K562 (cell line): ENCODE data around the gene PHTF2. TPM values are rescaled to one million over a fixed set of nuclear protein-coding genes. Genes with fewer than 3 reads are reported as not detected.

Source experiments
- ARID1B ChIP-seq: fragments of 450-650 bp; IDR thresholded peaks from 2 replicates; pipeline ENCODE4 v1.6.1; 2016; ENCODE audit warnings: antibody characterized with exemption, mild to moderate bottlenecking, inconsistent platforms
- BCOR ChIP-seq: fragments of 450-650 bp; IDR thresholded peaks from 2 replicates; pipeline ENCODE4 v1.6.1; 2016
- CHAMP1 ChIP-seq: fragments of 450-650 bp; IDR thresholded peaks from 2 replicates; pipeline ENCODE4 v1.6.1; 2016; ENCODE audit warnings: mild to moderate bottlenecking
- CTBP1 ChIP-seq: fragments of 450-650 bp; IDR thresholded peaks from 2 replicates; pipeline ENCODE4 v1.6.1; 2016; ENCODE audit warnings: borderline replicate concordance
- EHMT2 ChIP-seq: fragments of 450-650 bp; IDR thresholded peaks from 2 replicates; pipeline ENCODE4 v1.6.1; 2018; ENCODE audit warnings: antibody characterized with exemption
- FOXK2 ChIP-seq, 2 experiments: fragments of 450-650 bp; IDR thresholded peaks in 1 of 2; conservative IDR thresholded peaks in 1 of 2; 2 replicates each; pipeline ENCODE4 v1.6.1; 2016; ENCODE audit warnings: low read depth in 2 of 2, mild to moderate bottlenecking in 1 of 2
- ILF3 ChIP-seq: fragments of 450-650 bp; IDR thresholded peaks from 2 replicates; pipeline ENCODE4 v1.6.1; 2018; ENCODE audit warnings: antibody characterized with exemption, mild to moderate bottlenecking, moderate library complexity, borderline replicate concordance
- JUNB ChIP-seq: fragments of 450-650 bp; formaldehyde crosslinking; conservative IDR thresholded peaks from 2 replicates; pipeline ENCODE4 v1.4.0; 2020; ENCODE audit warnings: mild to moderate bottlenecking
- MAFK ChIP-seq: IDR thresholded peaks from 2 replicates; pipeline ENCODE4 v1.6.1; 2011; ENCODE audit warnings: low read length, improper control_type of control experiment
- NR0B1 ChIP-seq: fragments of 450-650 bp; IDR thresholded peaks from one replicate; pipeline ENCODE4 v1.6.1; 2018; ENCODE audit warnings: mild to moderate bottlenecking, moderate library complexity; ENCODE audit not compliant: partially characterized antibody
- NR4A1 ChIP-seq, 2 experiments: fragments of 250-450 bp in 1 of 2; fragments of 450-650 bp in 1 of 2; sonication (Bioruptor Pico) in 1 of 2; IDR thresholded peaks; 2 replicates each; pipeline versions ENCODE4 v1.4.0 to v1.6.1; 2016 to 2020; ENCODE audit warnings: mild to moderate bottlenecking in 2 of 2, missing compliant biosample characterization in 1 of 2, missing genetic modification characterization in 1 of 2, moderate library complexity in 1 of 2
- POLR3A ChIP-seq: IDR thresholded peaks from 2 replicates; pipeline ENCODE4 v1.6.1; 2011; ENCODE audit warnings: borderline replicate concordance, mild to moderate bottlenecking, moderate library complexity; ENCODE audit not compliant: insufficient read length, insufficient read depth; ENCODE audit errors: extremely low read depth
- SMAD4 ChIP-seq: fragments of 250-450 bp; sonication (Bioruptor Pico); conservative IDR thresholded peaks from 2 replicates; pipeline ENCODE4 v1.8.0; 2021; ENCODE audit warnings: inconsistent platforms, mild to moderate bottlenecking, moderate library complexity
- SRF ChIP-seq, 2 experiments: fragments of 250-450, 450-650 bp in 1 of 2; sonication (Bioruptor Pico) in 1 of 2; sonication (generic) in 1 of 2; formaldehyde crosslinking; IDR thresholded peaks; 2 replicates each; pipeline versions ENCODE4 v1.5.0 to v1.5.1; 2020 to 2022; ENCODE audit warnings: mild to moderate bottlenecking in 1 of 2, missing genetic modification reagents in 1 of 2
- STAT6 ChIP-seq: sonication (generic); formaldehyde crosslinking; IDR thresholded peaks from 2 replicates; pipeline ENCODE4 v1.8.1; 2023; ENCODE audit warnings: mild to moderate bottlenecking, missing genetic modification reagents
- TAF9B ChIP-seq: fragments of 450-650 bp; IDR thresholded peaks from 2 replicates; pipeline ENCODE4 v1.6.1; 2018; ENCODE audit warnings: mild to moderate bottlenecking; ENCODE audit not compliant: partially characterized antibody
- ZC3H8 ChIP-seq: fragments of 450-650 bp; IDR thresholded peaks from 2 replicates; pipeline ENCODE4 v1.6.1; 2017
- ZHX1 ChIP-seq: fragments of 150-350 bp; conservative IDR thresholded peaks from 2 replicates; pipeline ENCODE4 v1.6.1; 2014; ENCODE audit warnings: low read length
- ZNF232 ChIP-seq: sonication (generic); formaldehyde crosslinking; IDR thresholded peaks from 2 replicates; pipeline ENCODE4 v1.8.0; 2022; ENCODE audit warnings: mild to moderate bottlenecking, missing genetic modification reagents
- polyA plus RNA-seq, 8 experiments: library from polyadenylated mRNA; depleted of rRNA in 4 of 8; stranded (reverse) in 5 of 8; unstranded in 3 of 8; fragments of >200 nt; fragmentation: Nextera tagmentation in 2 of 8; fragmentation: Illumina TruSeq in 1 of 8; extraction: Ambion mirVana in 2 of 8; extraction: Trizol in 1 of 8; gene quantifications; 2 replicates each; pipeline versions ENCODE4 v1.2.1 to v1.2.3, GENCODE V29; 2011 to 2014; ENCODE audit warnings: inconsistent platforms in 1 of 8, missing spikeins in 1 of 8
- total RNA-seq, 7 experiments: library from RNA; depleted of rRNA in 6 of 7; stranded (reverse); fragments of >200 nt in 6 of 7; fragmentation: Illumina TruSeq in 2 of 7; extraction: Trizol in 2 of 7; gene quantifications; 2 replicates each; pipeline versions ENCODE4 v1.2.1 to v1.2.3, GENCODE V29; 2011 to 2021; ENCODE audit warnings: low replicate concordance in 1 of 7

Gene PHTF2
- total and polyA plus RNA-seq, 9 of the 15 experiments (the other 6 are each of a cell fraction or from before 2014, with no cell fraction given): 17.9 to 43.6 (median 25.4) TPM

GRCh38 chr7:77989981-77990566 lies 191.5 kb downstream of the PHTF2 start (continued):
- peak; percentile 80 for TF ChIP-seq ARID1B
- peak; percentile 77 for TF ChIP-seq CHAMP1
- TF ChIP-seq NR4A1 (CRISPR knock-in tag; IDR thresholded peaks at IDR 0.05): peak; percentile 47; the same call in 1 of the 2 replicates
- peak; percentile 69; the same call in 1 of the 2 replicates for TF ChIP-seq NR4A1 (tag; IDR thresholded peaks at IDR 0.05)
- no peak for TF ChIP-seq NR0B1
- TF ChIP-seq SRF (CRISPR knock-in tag; IDR thresholded peaks at IDR 0.05): no peak
- TF ChIP-seq CTBP1: peak; percentile 73
- peak; percentile 67 to 77; a peak in 3 of 4 replicates for TF ChIP-seq FOXK2 (conservative IDR thresholded peaks at IDR 0.05 in 1 of 2, IDR thresholded peaks at IDR 0.05 in 1 of 2; ENCODE audit: low read depth in 2 of 2)
- TF ChIP-seq ZNF232 (CRISPR knock-in tag): no peak
- peak; percentile 25; the same call in 1 of the 2 replicates for TF ChIP-seq JUNB (CRISPR knock-in tag)
- TF ChIP-seq ILF3: no peak
- peak; percentile 88 for TF ChIP-seq SMAD4
- TF ChIP-seq BCOR: no peak
- no peak for TF ChIP-seq ZHX1
- TF ChIP-seq STAT6: no peak
- peak; percentile 68 for TF ChIP-seq TAF9B
- TF ChIP-seq MAFK: peak; percentile 88
- no peak for TF ChIP-seq POLR3A
- TF ChIP-seq ZC3H8: no peak
- TF ChIP-seq EHMT2: peak; percentile 96
